Endometrium (tissue), 2 donors: ENCODE data around the gene LRRC37B.
"Not testable (repeated sequence)": the region's sequence is repeated elsewhere in the genome, so short reads cannot be mapped to it uniquely, and the experiment has no call there.

Source experiments
- FAIRE-seq: peaks from 2 replicates; lab custom pipeline; 2012; peaks lifted over from hg19 to GRCh38; lab: Jason Lieb, UNC
- donor health status: control.
- donor health status: control.

LRRC37B gene

DNA sequence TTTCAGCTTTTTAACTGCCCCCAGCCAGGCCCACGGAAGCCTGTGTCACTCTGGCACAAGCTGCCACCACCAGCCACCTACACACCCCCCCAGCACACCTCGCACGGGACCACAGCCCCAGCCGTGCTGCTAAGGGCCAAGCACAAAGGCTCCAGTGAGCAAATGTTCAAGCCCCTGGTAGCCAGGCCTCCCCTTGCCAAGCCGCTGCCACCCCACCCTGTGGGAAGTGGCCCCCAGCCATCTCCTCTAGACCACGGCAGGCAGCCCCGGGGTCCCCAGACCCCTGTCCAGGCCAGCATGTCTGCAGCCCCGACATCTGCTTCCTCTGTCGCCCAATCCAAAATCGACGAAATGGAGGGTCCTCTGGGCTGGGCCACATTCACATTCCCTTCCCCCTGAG is 35.1 kb downstream of the LRRC37B start:
- FAIRE-seq, result not testable (repeated sequence)

DNA sequence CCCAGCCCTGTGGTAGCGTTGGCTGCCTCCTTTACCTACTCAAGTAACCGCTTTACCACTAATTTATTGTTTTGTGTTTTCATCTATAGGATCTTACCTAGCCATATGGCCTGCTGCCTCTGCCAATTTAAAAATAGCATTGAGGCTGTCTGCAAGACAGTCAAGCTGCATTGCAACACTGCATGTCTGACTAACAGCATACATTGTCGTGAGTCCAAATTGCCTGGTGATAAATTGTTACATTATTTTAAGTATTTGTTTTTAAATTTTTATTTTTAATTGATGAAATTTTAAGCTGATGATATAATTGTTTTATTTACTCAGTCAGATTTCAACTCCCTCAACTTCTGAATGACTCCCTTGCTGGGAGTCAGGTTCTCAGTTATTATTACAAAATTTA is 38.4 kb downstream of the LRRC37B start:
- FAIRE-seq, result peak; percentile 18

DNA sequence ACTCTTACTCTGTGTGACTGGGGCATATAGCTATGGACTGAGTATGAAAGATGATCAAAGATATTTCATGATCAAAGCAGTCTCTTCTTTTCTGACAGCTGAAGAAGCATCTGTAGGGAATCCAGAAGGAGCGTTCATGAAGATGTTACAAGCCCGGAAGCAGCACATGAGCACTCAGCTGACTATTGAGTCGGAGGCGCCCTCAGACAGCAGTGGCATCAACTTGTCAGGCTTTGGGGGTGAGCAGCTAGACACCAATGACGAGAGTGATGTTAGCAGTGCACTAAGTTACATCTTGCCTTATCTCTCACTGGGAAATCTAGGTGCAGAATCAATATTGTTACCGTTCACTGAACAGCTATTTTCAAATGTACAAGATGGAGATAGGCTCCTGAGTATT is 40.5 kb downstream of the LRRC37B start:
- FAIRE-seq, result not testable (repeated sequence)

DNA sequence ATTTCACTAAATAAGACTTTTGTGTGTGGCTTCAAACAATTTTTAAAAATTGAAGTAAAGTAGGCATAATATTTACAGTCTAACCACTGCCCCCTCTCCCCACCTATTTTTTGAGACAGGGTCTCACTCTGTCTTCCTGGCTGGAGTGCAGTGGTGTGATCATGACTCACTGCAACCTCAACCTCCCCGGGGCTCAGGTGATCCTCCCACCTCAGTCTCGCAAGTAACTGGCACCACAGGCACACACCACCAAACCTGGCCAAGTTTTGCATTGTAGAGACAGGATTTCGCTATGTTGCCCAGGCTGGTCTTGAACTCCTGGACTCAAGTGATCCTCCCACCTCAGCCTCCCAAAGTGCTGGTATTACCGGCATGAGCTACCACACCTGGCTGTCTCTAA is 47.8 kb downstream of the LRRC37B start:
- not testable (repeated sequence) for FAIRE-seq

DNA sequence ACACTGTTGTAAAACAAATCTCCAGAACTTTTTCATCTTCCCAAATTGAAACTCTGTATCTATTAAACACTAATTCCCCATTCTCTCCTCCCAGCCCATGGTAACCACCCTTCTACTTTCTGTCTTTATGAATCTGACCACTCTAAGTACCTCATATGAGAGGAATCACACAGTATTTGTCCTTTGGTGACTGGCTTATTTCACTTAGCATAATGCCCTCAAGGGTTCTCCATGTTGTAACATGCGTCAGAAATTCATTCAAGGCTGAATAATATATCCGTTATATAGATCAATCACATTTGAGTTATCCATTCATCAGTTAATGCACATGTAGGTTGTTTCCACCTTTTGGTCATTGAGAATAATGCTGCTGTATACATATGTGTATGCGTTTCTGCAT is 48.2 kb downstream of the LRRC37B start:
- FAIRE-seq, result not testable (repeated sequence)

DNA sequence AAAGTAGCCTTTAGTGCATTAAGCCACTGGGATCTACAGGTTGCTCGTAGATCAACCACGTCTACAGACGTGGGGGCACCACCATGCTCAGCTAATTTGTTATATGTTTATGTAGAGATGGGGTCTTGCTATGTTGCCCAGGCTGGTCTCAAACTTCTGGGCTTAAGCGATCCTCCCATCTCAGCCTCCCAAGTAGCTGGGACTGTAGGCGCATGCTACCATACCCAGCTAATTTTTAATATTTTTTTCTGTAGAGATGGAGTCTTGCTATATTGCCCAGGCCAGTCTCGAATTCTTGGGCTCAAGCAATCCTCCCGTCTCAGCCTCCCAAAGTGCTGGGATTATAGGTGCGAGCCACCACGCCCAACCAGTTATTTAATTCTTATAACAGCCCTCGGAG is 49.3 kb downstream of the LRRC37B start:
- not testable (repeated sequence) for FAIRE-seq

DNA sequence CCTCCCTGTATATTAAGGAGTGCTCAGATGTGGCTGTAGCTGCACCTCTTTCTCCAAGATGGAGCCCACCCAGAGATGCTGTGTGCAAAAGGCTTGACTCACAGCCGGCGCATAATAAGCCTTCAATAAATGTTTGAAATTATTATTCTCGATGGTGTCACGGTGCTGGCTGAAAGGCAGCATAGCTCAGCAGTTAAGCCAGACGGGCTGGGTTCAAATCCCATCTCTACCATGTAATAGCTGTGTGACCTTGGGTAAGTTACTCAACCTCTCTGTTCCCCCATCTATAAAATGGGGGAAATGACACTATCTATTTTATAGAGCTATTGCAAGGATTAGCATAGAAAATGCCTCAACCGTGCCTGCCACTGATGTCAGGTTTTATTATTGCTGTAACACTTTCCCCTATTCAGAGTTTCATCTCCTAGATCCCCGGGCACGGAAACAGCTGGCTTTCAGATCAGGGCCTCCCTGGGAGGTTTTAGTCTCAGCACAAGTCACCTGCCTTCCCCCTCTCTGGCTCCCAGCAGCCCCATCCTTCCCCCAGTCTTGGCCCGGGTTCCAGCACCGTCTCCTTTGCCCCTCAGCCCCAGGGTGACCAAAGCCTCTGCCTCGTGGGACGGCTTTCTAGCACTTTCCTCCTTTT is 50.4 kb downstream of the LRRC37B start:
- not testable (repeated sequence) for FAIRE-seq

DNA sequence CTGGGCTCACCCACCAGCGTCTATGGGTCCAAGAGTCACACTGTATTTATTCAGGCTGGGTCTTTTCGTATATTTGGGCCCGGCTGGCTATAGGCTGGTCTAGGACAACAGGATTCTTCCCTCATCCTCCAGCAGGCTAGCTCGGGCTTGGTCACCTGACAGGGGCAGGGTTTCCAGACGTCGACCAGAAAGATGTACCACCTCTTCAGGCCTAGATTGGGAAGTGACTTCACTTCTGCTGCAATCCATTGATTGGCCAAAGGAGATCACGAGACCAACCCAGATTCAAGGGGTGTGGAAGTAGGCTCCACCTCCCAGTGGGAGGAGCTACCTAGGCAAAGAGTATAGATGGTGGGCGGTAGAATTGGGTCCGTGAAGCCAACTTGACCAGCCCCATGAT is 53.5 kb downstream of the LRRC37B start:
- FAIRE-seq, result not testable (repeated sequence)

DNA sequence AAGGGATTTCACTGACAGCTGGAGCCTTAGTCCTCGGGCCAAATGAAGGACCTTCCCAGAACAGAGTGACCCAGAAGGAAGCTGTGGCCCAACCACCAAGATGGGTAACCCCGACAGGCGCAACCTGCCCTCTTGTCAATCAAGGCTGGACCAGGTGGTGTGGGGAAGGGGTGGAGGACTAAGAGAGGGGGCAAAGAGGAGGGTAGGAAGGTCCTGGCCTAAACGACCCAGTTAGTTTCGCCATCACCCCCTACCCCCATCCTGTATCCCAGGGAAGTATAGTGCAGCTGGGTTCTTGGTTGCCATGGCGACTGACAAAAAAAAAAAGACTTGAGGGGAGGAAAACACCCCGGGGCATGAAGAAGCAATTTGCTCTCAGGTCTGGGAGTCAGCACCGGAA is 54.7 kb downstream of the LRRC37B start:
- FAIRE-seq, result not testable (repeated sequence)

DNA sequence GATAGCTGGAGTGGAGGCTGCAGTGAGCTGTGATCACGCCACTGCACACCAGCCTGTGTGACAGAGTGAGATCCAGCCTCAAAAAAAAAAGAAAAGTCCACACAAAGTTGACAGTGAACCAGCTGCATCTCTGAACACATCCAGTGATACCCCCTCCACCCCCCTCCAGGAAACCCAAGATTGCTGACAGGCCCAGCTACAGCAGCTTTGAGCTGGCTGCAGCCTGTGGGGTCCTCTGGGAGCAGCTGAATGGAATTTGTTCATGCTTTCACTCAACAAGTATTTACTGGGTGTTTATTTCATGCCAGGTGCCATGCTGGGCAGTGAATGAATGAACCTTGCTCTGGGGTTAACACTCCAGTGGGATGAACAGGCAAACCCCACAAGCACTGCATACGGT is 56.9 kb downstream of the LRRC37B start:
- FAIRE-seq, result not testable (repeated sequence)

DNA sequence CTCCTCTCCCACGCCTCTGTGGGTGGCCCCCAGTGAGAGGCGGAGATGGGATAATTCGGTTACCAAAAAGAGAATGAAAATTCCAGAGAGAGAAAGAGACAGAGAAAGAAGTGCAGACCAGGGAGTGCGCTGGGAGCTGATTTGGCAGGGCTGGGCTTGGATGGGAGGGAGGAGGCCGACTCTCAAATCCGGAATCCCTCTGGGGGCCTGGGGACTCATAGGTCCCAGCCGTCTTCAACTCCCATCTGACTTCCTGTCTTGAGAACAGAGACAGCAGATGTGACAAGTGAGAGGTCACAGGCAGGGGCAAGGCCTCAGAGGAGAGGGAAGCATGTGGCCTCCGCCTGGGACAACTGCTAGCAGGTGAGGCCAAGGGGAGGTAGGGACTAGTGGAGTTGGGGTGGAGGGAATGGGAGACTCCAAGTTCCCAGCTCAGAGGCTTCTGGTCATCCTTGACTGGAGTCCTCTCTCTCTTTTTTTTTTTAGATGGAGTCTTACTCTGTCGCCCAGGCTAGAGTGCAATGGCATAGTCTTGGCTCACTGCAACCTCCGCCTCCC is 59.0 kb downstream of the LRRC37B start:
- FAIRE-seq, result not testable (repeated sequence)

DNA sequence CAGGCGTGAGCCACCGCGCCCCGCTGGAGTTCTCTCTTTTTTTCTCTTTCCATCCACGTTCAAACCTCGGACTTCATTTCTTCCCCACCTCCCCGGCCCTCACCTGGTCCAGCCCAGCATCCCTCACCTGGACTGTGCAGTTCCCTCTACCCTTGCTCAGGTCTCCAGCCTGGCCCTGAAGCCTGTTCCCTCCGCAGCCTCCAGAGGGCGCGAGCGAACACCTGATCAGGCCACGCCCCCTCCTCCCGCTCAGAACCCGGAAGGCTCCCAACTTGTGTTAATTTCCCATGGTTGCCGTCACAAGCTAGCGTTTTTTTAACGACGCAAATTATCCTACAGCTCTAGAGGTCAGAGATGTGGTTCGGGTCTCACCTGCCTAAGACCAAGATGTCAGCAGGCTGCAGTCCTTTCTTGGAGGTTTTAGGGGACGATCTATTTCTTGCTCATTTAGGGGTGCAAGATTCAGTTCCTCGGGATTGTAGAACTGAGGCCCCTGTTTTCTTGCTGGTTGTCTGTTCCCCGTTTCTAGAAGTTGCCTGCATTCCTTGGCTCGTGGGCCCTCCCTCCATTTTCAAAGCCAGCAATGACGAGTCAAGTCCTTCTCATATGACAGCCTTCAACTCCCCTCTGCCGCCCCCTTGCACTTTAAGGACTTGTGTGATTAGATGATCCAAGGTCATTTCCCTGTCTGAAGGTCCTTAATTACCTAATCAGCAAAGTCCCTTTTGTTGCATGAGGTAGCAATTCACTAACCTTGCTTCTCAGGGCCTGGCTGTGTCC is 59.9 kb downstream of the LRRC37B start:
- FAIRE-seq, result not testable (repeated sequence)

DNA sequence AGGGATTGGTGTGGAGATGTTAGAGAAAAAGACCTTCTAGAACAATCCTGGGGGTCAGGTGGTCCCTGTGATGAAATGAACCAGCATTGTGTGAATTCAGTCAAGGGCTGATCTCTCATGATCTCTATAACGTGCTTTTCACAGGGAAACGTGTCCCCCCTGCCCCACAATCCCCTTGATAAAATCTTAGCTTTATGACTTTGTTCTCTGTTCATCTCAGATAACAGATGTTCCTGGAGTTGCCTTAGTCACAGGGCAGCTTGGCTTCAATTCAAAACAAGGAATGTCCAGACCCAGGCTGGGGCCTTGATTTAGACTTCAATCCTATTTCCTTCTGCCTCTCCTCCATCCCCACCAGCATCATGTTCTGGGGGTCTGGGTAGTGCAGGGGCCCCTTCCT is 61.9 kb downstream of the LRRC37B start:
- FAIRE-seq, result not testable (repeated sequence)

DNA sequence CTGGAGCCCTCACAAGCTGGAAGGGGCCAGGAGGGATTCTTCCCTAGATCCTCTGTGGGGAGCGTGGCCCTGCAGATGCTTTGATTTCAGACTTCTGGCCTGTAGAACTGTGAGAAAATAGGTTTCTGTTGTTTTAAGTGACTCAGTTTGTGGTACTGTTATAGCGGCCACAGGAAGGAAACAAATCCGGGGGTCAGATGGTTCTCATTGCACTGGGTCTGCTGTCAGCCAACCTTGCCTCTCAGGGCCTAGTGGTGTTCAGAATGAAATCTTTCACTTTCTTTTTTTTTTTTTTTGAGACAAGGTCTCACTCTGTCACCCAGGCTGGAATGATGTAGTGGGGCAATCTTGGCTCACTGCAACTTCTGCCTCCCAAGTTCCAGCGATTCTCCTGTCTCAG is 64.8 kb downstream of the LRRC37B start:
- not testable (repeated sequence) for FAIRE-seq

DNA sequence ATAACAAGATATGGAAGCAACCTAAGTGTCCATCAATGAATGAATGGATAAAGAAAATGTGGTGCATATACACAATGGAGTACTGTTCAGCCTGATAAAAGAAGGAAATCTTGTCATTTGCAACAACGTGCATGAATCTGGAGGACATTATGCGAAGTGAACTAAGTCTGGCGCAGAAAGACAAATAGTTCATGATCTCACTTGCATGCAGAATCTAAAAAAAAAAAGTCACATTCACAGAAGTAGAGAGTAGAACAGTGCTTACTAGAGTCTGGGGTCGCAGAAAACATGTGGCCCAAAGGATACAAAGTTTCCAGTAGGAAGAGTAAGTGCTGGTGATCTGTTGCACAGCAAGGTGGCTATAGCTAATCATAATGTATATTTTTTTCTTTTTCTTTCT is 65.9 kb downstream of the LRRC37B start:
- not testable (repeated sequence) for FAIRE-seq

DNA sequence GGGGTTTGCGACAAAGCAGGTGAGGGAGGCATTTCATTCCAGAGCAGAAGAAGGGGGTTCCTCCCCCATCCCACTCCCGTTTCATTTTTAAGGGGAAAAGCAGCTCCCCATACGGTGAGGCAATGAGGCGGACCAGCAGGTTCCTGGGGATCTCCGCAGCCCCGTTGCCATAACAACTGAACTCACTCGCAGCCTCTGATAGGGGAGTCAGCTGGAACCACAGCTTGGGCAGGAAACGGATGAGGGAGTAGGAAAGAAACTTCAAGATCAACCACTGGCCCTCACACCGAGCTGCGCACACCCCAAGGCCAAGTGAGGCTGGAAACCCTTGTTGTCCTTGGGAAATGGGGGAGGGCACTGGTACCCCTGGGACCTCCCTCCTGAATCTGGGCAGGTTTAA is 72.6 kb downstream of the LRRC37B start:
- FAIRE-seq, result not testable (repeated sequence)

DNA sequence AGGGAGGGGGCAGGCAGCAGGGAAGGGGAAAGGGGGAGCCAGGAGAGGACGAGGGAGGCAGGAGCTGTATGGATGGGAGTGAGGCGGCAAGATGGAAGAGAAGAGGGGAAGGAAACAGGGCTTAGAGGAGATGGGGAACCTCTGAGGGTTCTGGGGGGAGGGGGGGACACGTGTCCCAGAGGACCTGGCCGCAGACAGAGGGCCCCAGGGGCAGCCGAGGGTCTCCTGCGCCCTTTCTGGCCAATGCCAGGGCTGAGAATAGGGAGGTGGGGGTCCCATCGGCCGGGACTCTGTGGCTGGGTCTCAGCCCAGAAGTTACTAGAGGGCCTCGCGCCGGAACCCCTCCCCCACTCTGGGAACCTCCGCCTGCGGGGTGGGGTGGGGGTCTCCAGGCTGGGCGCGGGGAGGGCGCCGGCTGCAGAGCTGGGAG is 76.4 kb downstream of the LRRC37B start:
- FAIRE-seq, result not testable (repeated sequence)

DNA sequence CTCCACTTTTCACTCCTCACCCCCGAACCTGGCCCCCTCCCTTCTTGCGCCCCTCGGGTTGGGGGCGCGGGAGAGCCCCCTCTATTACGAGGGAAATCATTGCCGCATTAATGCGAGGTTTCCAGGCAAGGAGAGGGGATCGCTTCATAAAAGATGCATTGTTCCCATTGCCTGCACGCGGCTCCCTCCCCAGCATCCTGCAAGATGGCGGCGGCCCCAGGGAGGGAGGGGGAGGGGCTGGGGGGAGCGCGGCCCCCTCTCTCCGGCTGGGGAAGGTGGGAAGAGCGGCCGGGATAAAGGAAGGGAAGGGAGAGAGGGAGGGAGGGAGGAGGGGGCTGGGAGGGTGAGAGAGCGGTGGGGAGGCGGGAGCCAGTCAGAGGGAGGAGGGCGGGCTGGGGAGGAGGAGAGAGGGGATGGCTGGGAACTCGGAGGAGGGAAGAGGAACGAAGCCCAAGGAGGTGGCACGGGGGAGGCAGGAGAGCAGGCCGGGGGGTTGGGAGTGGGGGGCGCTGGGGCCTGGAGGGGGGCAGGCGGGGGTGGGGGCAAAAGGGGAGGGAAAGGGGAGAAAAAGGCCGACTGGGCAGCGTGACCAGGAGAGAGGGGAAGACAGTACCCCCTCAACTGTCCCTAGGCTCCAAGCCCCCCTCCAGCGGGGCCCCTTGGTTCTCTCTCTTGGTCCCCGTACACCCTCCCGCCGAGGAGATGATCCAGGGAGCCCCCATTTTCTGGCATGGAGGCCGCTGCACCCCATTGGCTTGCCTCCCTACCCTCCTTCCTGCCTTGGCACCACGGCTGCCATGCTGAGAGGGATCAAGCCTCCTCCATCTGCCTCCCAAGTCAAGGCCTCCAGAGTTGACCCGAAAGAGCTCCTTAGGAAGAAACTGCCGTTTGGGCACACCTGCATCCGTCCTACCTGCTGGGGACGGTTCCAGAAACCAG is 77.1 kb downstream of the LRRC37B start:
- FAIRE-seq, result not testable (repeated sequence)

DNA sequence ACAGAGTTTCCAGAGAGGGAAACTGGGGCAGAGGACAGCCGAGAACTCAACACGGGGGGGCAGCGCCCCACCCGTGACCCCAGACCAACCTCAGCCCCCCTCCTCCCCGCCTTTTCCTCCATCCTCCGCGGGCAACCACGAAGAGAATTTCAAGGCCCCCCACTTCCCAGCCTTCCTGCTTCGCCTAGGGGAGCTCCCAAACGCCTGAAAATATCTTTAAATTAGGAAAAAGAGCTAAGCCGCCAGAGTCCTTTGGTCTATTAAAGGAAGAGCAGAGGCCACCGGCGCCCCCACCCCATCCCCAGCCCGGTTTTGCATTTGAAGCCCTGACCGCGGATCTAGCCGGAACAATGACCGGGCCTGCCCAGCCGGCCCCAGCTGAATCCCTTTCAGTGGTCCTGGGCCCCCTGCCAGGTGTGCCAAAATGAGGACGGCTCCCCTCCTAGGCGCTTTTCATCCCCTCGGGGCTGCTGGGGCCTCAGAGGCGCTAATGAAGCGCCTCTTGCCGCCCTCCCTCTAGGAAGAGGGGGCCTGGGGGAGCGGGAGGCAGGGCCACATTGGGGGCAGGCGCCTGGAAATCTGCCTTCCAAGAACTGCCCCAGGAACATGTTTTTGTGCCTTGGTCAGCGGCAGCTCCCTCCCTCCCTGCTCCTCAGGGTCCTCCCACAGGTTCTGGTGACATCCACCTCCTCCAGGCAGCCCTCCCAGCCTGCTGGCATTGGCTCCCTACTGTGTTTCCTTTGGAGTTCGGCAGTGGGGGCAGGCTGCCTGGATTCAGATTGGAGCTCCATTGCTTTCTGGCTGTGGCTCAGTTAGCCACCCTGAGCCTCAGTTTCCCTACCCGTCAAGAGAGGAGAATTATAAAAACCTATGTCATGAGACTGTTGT is 78.0 kb downstream of the LRRC37B start:
- not testable (repeated sequence) for FAIRE-seq

DNA sequence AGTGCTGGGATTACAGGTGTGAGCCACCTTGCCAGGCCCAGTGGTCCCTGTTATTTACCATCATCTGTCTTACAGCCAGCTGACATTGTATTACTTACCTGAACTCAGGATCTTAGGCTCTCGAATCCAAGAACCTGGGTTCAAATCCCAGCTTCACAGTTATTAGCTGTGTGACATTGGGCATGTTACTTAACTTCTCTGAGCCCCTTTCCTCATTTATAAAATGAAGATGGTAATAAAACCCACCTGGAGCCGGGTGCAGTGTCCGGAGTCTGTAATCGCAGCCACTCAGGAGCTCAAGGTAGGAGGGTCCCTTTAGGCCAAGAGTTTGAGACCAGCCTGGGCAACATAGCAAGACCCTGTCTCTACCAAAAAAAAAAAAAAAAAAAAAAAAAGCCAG is 79.7 kb downstream of the LRRC37B start:
- FAIRE-seq, result not testable (repeated sequence)

DNA sequence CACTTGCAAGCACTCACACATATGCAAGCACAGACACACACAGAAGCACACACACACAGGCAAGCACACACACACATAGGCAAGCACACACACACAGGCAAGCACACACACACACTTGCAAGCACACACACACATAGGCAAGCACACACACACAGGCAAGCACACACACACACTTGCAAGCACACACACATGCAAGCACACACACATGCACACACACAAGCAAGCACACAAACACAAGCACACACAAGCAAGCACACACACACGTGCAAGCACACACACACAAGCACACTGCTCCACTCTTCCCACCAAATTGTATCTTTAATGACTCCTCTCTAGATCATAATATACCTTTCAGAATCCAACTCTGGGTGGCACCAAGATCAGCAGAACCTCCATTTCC is 84.9 kb downstream of the LRRC37B start:
- FAIRE-seq, result not testable (repeated sequence)
